H1 (cell line): ENCODE results near the gene ZDHHC9.

Source experiments
- CHD2 ChIP-seq: IDR thresholded peaks from 2 replicates; pipeline ENCODE4 v1.6.1; 2012; ENCODE audit warnings: low read length, improper control_type of control experiment
- CTCF ChIP-seq, 3 experiments: IDR thresholded peaks; 1 replicate in 2 of 3; 2 replicates in 1 of 3; pipeline versions ENCODE4 v1.5.1 to v1.6.1; 2011; ENCODE audit warnings: low read length in 3 of 3, mild to moderate bottlenecking in 3 of 3, inconsistent platforms in 2 of 3, low read depth in 1 of 3, moderate library complexity in 1 of 3; ENCODE audit not compliant: insufficient read depth in 1 of 3; ENCODE audit errors: control extremely low read depth in 1 of 3
- EGR1 ChIP-seq: IDR thresholded peaks from 2 replicates; pipeline ENCODE4 v1.6.1; 2011; ENCODE audit warnings: low read depth, low read length, borderline replicate concordance
- EP300 ChIP-seq, 2 experiments: IDR thresholded peaks; 1 replicate in 1 of 2; 2 replicates in 1 of 2; pipeline ENCODE4 v1.6.1; 2011 to 2012; ENCODE audit warnings: low read depth in 2 of 2, low read length in 2 of 2, mild to moderate bottlenecking in 2 of 2, borderline replicate concordance in 1 of 2, inconsistent platforms in 1 of 2, moderate library complexity in 1 of 2
- EZH2 ChIP-seq: fragments of 200-600 bp; sonication (generic); IDR thresholded peaks from 2 replicates; pipeline ENCODE4 v1.7.1; 2012; ENCODE audit warnings: low read depth, mild to moderate bottlenecking, moderate library complexity, low read length, inconsistent platforms; ENCODE audit not compliant: severe bottlenecking
- GABPA ChIP-seq: IDR thresholded peaks from 2 replicates; pipeline ENCODE4 v1.6.1; 2011; ENCODE audit warnings: mild to moderate bottlenecking, low read length, moderate library complexity, borderline replicate concordance; ENCODE audit not compliant: insufficient read depth
- MAX ChIP-seq: IDR thresholded peaks from 2 replicates; pipeline ENCODE4 v1.6.1; 2012; ENCODE audit warnings: inconsistent platforms
- PHF8 ChIP-seq: fragments of 200-600 bp; sonication (generic); conservative IDR thresholded peaks from 2 replicates; pipeline ENCODE4 v1.7.1; 2012; ENCODE audit warnings: low read depth, mild to moderate bottlenecking, inconsistent platforms, low read length, moderate library complexity
- POLR2A ChIP-seq, 2 experiments: IDR thresholded peaks; 1 replicate in 1 of 2; 2 replicates in 1 of 2; pipeline ENCODE4 v1.6.1; 2011; ENCODE audit warnings: low read depth in 2 of 2, low read length in 2 of 2, mild to moderate bottlenecking in 2 of 2; ENCODE audit errors: control extremely low read depth in 1 of 2
- POLR2AphosphoS5 ChIP-seq: IDR thresholded peaks from 2 replicates; pipeline ENCODE4 v1.6.1; 2011; ENCODE audit warnings: low read depth, low read length
- POU5F1 ChIP-seq: IDR thresholded peaks from 2 replicates; pipeline ENCODE4 v1.6.1; 2011; ENCODE audit warnings: low read depth, mild to moderate bottlenecking, low read length, moderate library complexity
- RAD21 ChIP-seq, 2 experiments: IDR thresholded peaks in 1 of 2; conservative IDR thresholded peaks in 1 of 2; 2 replicates each; pipeline ENCODE4 v1.6.1; 2011; ENCODE audit warnings: low read depth in 2 of 2, low read length in 2 of 2, improper control_type of control experiment in 1 of 2, inconsistent platforms in 1 of 2, mild to moderate bottlenecking in 1 of 2, moderate library complexity in 1 of 2
- TAF1 ChIP-seq: IDR thresholded peaks from 2 replicates; pipeline ENCODE4 v1.6.1; 2011; ENCODE audit warnings: mild to moderate bottlenecking, low read depth, low read length

- TF ChIP-seq EZH2 (no peak), POU5F1 (no peak), MAX (no peak), POLR2AphosphoS5 (no peak), CTCF (IDR thresholded peaks at IDR 0.05; ENCODE audit: control extremely low read depth in 1 of 3, insufficient read depth in 1 of 3, low read depth in 1 of 3, low read length in 3 of 3) (no peak), POLR2A (IDR thresholded peaks at IDR 0.05; ENCODE audit: control extremely low read depth in 1 of 2, low read depth in 2 of 2, low read length in 2 of 2) (no peak), PHF8 (no peak), GABPA (no peak), RAD21 (IDR thresholded peaks at IDR 0.05 in 1 of 2, conservative IDR thresholded peaks at IDR 0.05 in 1 of 2; ENCODE audit: low read depth in 2 of 2, low read length in 2 of 2) (no peak), CHD2 (no peak), EGR1 (no peak), TAF1 (no peak), EP300 (IDR thresholded peaks at IDR 0.05; ENCODE audit: borderline replicate concordance in 1 of 2, low read depth in 2 of 2, low read length in 2 of 2) (no peak)
These were observed 44.8 kb downstream of the ZDHHC9 start for GRCh38 chrX:129798888-129799287.
